GM12892 (cell line): Measurements from ENCODE around the gene RAPGEFL1.

Experiments
- POLR2A ChIP-seq: IDR thresholded peaks from 2 replicates; pipeline ENCODE4 v1.6.1; 2011; ENCODE audit warnings: low read depth, low read length, control low read depth
- POLR2AphosphoS5 ChIP-seq: IDR thresholded peaks from 2 replicates; pipeline ENCODE4 v1.6.1; 2011; ENCODE audit warnings: low read depth, low read length, control low read depth
- TAF1 ChIP-seq: IDR thresholded peaks from 2 replicates; pipeline ENCODE4 v1.6.1; 2011; ENCODE audit warnings: low read depth, mild to moderate bottlenecking, control low read depth, low read length, borderline replicate concordance

DNA sequence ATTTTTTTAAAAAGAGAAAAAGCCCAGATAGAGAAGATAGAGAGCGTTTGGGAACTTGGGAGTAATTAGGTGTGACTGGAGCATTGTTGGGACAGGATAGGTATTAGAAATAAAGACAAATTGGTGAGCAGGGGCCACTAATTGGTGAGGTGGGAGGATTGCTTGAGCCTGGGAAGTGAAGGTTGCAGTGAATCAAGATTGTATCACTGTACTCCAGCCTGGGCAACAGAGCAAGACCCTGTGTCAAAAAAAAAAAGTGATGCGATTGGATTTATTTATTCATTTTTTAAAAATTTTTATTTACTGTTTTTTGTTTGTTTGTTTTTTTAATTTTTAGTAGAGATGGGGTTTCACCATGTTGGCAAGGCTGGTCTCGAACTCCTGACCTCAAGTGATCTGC is 31.8 kb upstream of the RAPGEFL1 start:
- TF ChIP-seq POLR2AphosphoS5 (no peak), TAF1 (no peak), POLR2A (no peak)
